Neuronal stem cell (in vitro differentiated cells): ENCODE results near the gene PLCL1.
A peak's percentile ranks its signal among the peaks of the same experiment; 100 is the strongest.

ENCODE experiments used
- DNase-seq: peaks from one replicate; pipeline ENCODE4 v3.0.0-alpha.2; 2013; ENCODE audit warnings: low spot score
- H2AFZ ChIP-seq: one replicate; pipeline ENCODE4 v1.6.1; 2013; ENCODE audit warnings: mild to moderate bottlenecking, low read length, inconsistent platforms
- H2AK5ac ChIP-seq: 2 replicates; pipeline ENCODE4 v1.6.1; 2013; ENCODE audit warnings: low read depth, mild to moderate bottlenecking, inconsistent platforms, low read length, moderate library complexity, mixed read lengths
- H2BK120ac ChIP-seq: 2 replicates; pipeline ENCODE4 v1.6.1; 2013; ENCODE audit warnings: low read depth, mild to moderate bottlenecking, inconsistent platforms, low read length, moderate library complexity, mixed read lengths
- H2BK12ac ChIP-seq: one replicate; pipeline ENCODE4 v1.6.1; 2013; ENCODE audit warnings: low read length, inconsistent platforms
- H2BK15ac ChIP-seq: 2 replicates; pipeline ENCODE4 v1.6.1; 2013; ENCODE audit warnings: mild to moderate bottlenecking, low read length, inconsistent platforms, mixed read lengths
- H2BK5ac ChIP-seq: one replicate; pipeline ENCODE4 v1.6.1; 2013; ENCODE audit warnings: inconsistent platforms, mild to moderate bottlenecking, low read length, moderate library complexity
- H3K14ac ChIP-seq: one replicate; pipeline ENCODE4 v1.6.1; 2013; ENCODE audit warnings: low read length, inconsistent platforms
- H3K18ac ChIP-seq: 2 replicates; pipeline ENCODE4 v1.6.1; 2013; ENCODE audit warnings: low read length, inconsistent platforms
- H3K23ac ChIP-seq: 2 replicates; pipeline ENCODE4 v1.6.1; 2013; ENCODE audit warnings: low read depth, mild to moderate bottlenecking, mixed read lengths, low read length, inconsistent platforms; ENCODE audit not compliant: poor library complexity
- H3K27ac ChIP-seq: replicated peaks from 3 replicates; pipeline ENCODE4 v1.5.1; 2013; ENCODE audit warnings: low read length, inconsistent platforms
- H3K27me3 ChIP-seq, 3 experiments: 2 replicates each; pipeline ENCODE4 v1.6.1; 2013; ENCODE audit warnings: low read length in 3 of 3, mild to moderate bottlenecking in 2 of 3, inconsistent platforms in 1 of 3, low read depth in 1 of 3, mixed read lengths in 1 of 3, moderate library complexity in 1 of 3; ENCODE audit not compliant: control insufficient read depth in 3 of 3, insufficient read depth in 3 of 3
- H3K36me3 ChIP-seq, 2 donors: replicated peaks in 1 of 2; 2 replicates each; pipeline ENCODE4 v1.6.1; 2013; ENCODE audit warnings: low read length in 2 of 2; ENCODE audit not compliant: control insufficient read depth in 2 of 2, insufficient read depth in 2 of 2
- H3K4ac ChIP-seq: 2 replicates; pipeline ENCODE4 v1.6.1; 2013; ENCODE audit warnings: inconsistent platforms, mild to moderate bottlenecking, low read length, moderate library complexity
- H3K4me1 ChIP-seq, 2 donors: 1 replicate in 1 of 2; 2 replicates in 1 of 2; pipeline ENCODE4 v1.6.1; 2013; ENCODE audit warnings: low read length in 2 of 2, low read depth in 1 of 2; ENCODE audit not compliant: control insufficient read depth in 2 of 2, insufficient read depth in 1 of 2
- H3K4me2 ChIP-seq: one replicate; pipeline ENCODE4 v1.6.1; 2013; ENCODE audit warnings: mild to moderate bottlenecking, low read length, inconsistent platforms; ENCODE audit not compliant: insufficient read depth, poor library complexity, severe bottlenecking
- H3K4me3 ChIP-seq, 2 donors: 2 replicates each; pipeline ENCODE4 v1.5.1; 2013; ENCODE audit warnings: low read length in 2 of 2, mild to moderate bottlenecking in 2 of 2, inconsistent platforms in 1 of 2, moderate library complexity in 1 of 2
- H3K79me1 ChIP-seq: one replicate; pipeline ENCODE4 v1.6.1; 2013; ENCODE audit warnings: low read depth, mild to moderate bottlenecking, inconsistent platforms, low read length, moderate library complexity
- H3K9ac ChIP-seq: one replicate; pipeline ENCODE4 v1.6.1; 2013; ENCODE audit warnings: mild to moderate bottlenecking, low read depth, low read length, inconsistent platforms; ENCODE audit not compliant: poor library complexity
- H3K9me3 ChIP-seq, 2 donors: replicated peaks in 1 of 2; 2 replicates each; pipeline versions ENCODE3 to v1.6.1; 2013; ENCODE audit warnings: low read length in 2 of 2, mild to moderate bottlenecking in 2 of 2, inconsistent platforms in 1 of 2, low read depth in 1 of 2, mixed read lengths in 1 of 2, moderate library complexity in 1 of 2; ENCODE audit not compliant: control insufficient read depth in 2 of 2, insufficient read depth in 1 of 2
- H4K8ac ChIP-seq: one replicate; pipeline ENCODE4 v1.6.1; 2013; ENCODE audit warnings: low read depth, mild to moderate bottlenecking, inconsistent platforms, low read length, moderate library complexity
- H4K91ac ChIP-seq: one replicate; pipeline ENCODE4 v1.6.1; 2013; ENCODE audit warnings: low read length, low read depth, mild to moderate bottlenecking, inconsistent platforms; ENCODE audit not compliant: poor library complexity
- WGBS, 2 donors: extraction: QIAGEN DNeasy Blood & Tissue Kit; methylation state at CpG; one replicate each; pipeline ENCODE4 v1.1.7; 2013; ENCODE audit warnings: missing lambda C conversion rate in 2 of 2, mixed read lengths in 1 of 2; ENCODE audit not compliant: insufficient read length in 2 of 2, insufficient replicate concordance in 1 of 2; ENCODE audit errors: extremely low coverage in 2 of 2; 5-methylcytosine and 5-hydroxymethylcytosine counted together

PLCL1 gene

DNA sequence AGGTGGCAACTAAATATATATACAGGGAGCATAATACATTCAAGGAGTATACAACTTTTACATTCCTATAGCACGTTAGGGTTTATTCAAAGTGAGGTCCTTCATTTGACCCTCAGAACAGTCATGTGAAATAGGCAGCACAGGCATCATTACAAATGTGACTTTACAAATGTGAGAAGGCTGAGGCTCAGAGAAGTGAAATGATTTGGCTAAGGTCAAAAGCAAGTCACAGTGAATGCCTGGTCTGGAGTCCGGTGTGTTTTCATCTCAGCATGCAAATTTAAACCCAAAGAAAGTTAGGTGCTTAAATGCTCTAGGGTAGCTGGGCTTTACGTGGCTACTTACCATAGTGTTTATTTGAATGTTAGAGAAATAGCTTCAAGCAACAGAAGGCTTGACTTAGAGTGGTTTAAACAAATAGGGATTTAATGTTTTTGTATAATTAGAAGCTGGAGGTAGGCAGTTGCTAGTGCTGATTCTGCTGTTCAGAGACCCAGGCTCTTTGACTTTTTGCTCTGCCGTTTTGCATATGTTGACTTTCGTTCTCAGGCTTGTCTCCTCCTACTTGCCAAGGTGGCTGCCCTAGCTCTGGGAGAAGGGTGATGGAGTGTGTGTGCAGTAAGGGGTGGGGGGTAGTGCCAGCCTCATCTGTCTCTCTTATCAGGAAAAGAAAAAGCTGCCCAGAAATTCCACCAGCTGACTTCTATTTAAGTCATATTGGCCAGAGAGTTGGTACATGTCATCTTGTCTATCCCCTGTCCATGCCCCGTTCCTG is 89.2 kb downstream of the PLCL1 start:
- H3K4me2 ChIP-seq = no peak overlapping the region
- H3K9ac ChIP-seq = no peak overlapping the region
- H4K91ac ChIP-seq = no peak overlapping the region
- H3K18ac ChIP-seq = no peak overlapping the region
- H3K27me3 ChIP-seq = no peaks in the 10 kb centered on the region
- no peak overlapping the region for H4K8ac ChIP-seq
- no CpG with 5 or more reads among the region's 6 CpGs for WGBS, 2 donors
- no peaks in the 10 kb centered on the region for H3K36me3 ChIP-seq
- H2AK5ac ChIP-seq = no peak overlapping the region
- no peak overlapping the region for H3K14ac ChIP-seq
- no peak overlapping the region for H3K23ac ChIP-seq
- no peak overlapping the region for H3K4ac ChIP-seq
- H2BK120ac ChIP-seq = no peak overlapping the region
- peak overlapping the region; percentile 73 for H2AFZ ChIP-seq
- no peaks in the 10 kb centered on the region for H3K79me1 ChIP-seq
- no peak overlapping the region for H3K27ac ChIP-seq
- no peak for DNase-seq
- no peak overlapping the region for H2BK15ac ChIP-seq
- H2BK5ac ChIP-seq = no peak overlapping the region
- H3K9me3 ChIP-seq = no peaks in the 10 kb centered on the region
- H2BK12ac ChIP-seq = no peak overlapping the region
- peaks cover 2 to 22% of the 10 kb centered on the region in 2 donors for H3K4me1 ChIP-seq
- no peak overlapping the region for H3K4me3 ChIP-seq

DNA sequence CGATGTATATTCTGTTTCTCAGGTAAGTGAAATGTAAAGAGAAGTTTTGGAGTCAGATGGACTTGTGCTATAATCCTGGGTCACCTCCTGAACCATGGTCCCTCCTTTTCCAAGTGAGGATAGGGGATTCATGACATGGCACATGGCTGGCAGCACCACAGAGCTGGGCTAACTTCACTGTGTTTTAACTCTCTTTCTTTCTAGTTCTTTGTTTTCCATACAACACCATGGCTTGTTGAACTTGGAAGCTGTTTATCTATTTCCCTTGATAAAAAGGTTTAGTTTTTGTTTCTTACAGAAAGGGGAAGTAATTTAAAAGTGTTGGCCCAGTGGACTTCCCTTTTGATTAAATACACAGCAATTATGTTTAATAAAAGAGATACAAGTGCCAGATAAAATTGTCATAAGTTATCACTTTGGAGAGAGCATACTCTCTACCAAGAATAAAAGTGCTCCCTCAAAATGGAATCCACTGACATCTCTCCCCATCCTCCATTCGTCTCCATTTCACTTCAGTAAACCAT is 90.4 kb downstream of the PLCL1 start:
- no peak for DNase-seq
- H3K27ac ChIP-seq = no peak overlapping the region
- H4K8ac ChIP-seq = no peak overlapping the region
- no peak overlapping the region for H3K9ac ChIP-seq
- no peaks in the 10 kb centered on the region for H3K27me3 ChIP-seq
- no peak overlapping the region for H4K91ac ChIP-seq
- no peak overlapping the region for H3K14ac ChIP-seq
- WGBS, 2 donors = no CpG with 5 or more reads among the region's 2 CpGs
- no peaks in the 10 kb centered on the region for H3K36me3 ChIP-seq
- H2AFZ ChIP-seq = no peak overlapping the region
- no peak overlapping the region for H2BK12ac ChIP-seq
- H3K18ac ChIP-seq = no peak overlapping the region
- H3K79me1 ChIP-seq = no peaks in the 10 kb centered on the region
- H3K4me3 ChIP-seq = no peak overlapping the region
- peaks cover 0 to 11% of the 10 kb centered on the region in 2 donors for H3K4me1 ChIP-seq
- H3K9me3 ChIP-seq = no peaks in the 10 kb centered on the region
- no peak overlapping the region for H2AK5ac ChIP-seq
- H3K23ac ChIP-seq = no peak overlapping the region
- no peak overlapping the region for H3K4ac ChIP-seq
- H2BK5ac ChIP-seq = no peak overlapping the region
- no peak overlapping the region for H2BK15ac ChIP-seq
- no peak overlapping the region for H3K4me2 ChIP-seq
- no peak overlapping the region for H2BK120ac ChIP-seq

DNA sequence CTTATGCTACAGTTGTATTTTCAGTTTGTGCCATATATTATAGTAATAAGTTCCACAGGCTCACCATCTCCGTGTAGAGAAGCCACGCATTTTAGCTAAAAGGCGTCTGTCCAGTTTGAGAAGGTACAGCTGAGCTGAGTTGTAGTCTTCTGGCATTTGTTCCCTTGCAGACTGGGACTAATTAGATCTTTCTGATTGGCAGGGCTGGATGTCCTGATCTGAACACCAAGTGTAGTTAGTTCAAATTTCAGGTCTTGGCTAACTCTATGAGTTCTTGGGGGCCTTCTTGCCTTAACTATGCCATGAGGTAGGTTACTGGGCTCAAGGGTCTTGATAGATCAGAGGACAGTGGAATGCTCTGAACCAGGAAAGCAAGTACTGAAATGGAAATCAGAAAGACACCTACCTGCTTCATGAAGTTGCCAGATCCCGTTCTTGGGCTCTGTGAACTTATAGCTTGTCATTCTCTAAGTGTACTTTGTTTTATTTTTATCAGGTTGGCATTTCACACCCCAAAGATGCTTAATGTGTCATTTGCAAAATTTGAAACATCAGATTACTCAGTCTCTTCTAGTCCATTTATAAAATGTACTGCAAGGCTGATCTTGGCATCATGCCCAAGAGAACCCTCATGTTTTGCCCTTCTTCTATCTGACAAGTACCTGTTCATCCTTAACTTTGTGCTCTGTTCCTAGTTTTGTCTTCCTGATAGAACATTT is 93.7 kb downstream of the PLCL1 start:
- Histone ChIP-seq H3K23ac (no peak overlapping the region), H2BK12ac (no peak overlapping the region), H4K91ac (no peak overlapping the region), H4K8ac (no peak overlapping the region), H2BK5ac (no peak overlapping the region), H3K4me3 (no peak overlapping the region), H3K18ac (no peak overlapping the region), H3K36me3 (no peaks in the 10 kb centered on the region), H2BK120ac (no peak overlapping the region), H3K27me3 (no peaks in the 10 kb centered on the region), H3K4me2 (no peak overlapping the region), H3K27ac (no peak overlapping the region), H2AFZ (no peak overlapping the region), H3K14ac (no peak overlapping the region), H3K4ac (no peak overlapping the region), H2AK5ac (no peak overlapping the region), H3K9ac (no peak overlapping the region), H3K9me3 (no peaks in the 10 kb centered on the region), H2BK15ac (no peak overlapping the region), H3K79me1 (no peaks in the 10 kb centered on the region), H3K4me1 (peaks cover 0 to 6% of the 10 kb centered on the region in 2 donors)
- no peak for DNase-seq
- WGBS, 2 donors = no CpG with 5 or more reads among the region's 4 CpGs

DNA sequence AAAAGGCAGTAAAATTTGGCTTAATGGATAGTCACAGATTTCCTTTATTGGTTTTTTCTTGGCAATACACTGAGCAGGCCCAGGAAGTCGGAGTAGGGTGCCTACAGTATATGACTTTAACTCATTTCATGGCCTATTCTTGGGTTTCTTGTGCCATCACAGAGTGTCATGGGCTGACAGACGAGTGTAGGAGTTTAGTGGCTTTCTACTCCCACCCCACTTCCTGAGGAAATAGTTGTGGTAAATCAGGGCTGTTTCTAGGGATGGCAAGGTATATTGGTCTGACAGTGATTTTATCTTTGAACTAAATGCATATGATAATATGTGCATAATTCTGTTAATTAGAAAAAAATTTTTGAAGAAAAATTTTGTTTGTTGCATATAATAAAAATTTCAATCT is 100.1 kb downstream of the PLCL1 start:
- H2BK120ac ChIP-seq = no peak overlapping the region
- no peak overlapping the region for H3K4ac ChIP-seq
- no peak overlapping the region for H4K8ac ChIP-seq
- no peaks in the 10 kb centered on the region for H3K27me3 ChIP-seq
- no peak overlapping the region for H2BK5ac ChIP-seq
- H3K79me1 ChIP-seq = no peaks in the 10 kb centered on the region
- H4K91ac ChIP-seq = no peak overlapping the region
- H2AFZ ChIP-seq = no peak overlapping the region
- no peak overlapping the region for H3K4me2 ChIP-seq
- DNase-seq = no peak
- no peak overlapping the region for H3K27ac ChIP-seq
- no peak overlapping the region for H3K23ac ChIP-seq
- WGBS, 2 donors = no CpG with 5 or more reads among the region's 2 CpGs
- H3K9me3 ChIP-seq = no peaks in the 10 kb centered on the region
- H3K14ac ChIP-seq = no peak overlapping the region
- no peak overlapping the region for H2BK12ac ChIP-seq
- H3K9ac ChIP-seq = no peak overlapping the region
- H3K36me3 ChIP-seq = no peaks in the 10 kb centered on the region
- H3K4me3 ChIP-seq = no peak overlapping the region
- H3K18ac ChIP-seq = no peak overlapping the region
- H2BK15ac ChIP-seq = no peak overlapping the region
- H2AK5ac ChIP-seq = no peak overlapping the region
- no peaks in the 10 kb centered on the region for H3K4me1 ChIP-seq
